ENCODE data around the gene TM7SF3.
"Not testable (repeated sequence)": the region's sequence is repeated elsewhere in the genome, so short reads cannot be mapped to it uniquely, and the experiment has no call there.

TM7SF3 gene

GRCh38 chr12:27031531-27031930 is 17.3 kb upstream of the TM7SF3 start:
- peaks cover 38% of the 10 kb centered on the region for H3K36me3 Mint-ChIP-seq (ENCODE audit: low read depth)
- H3K4me3 Mint-ChIP-seq = no peak overlapping the region
- DNase-seq (ENCODE audit: low spot score) = no peak
- no peaks in the 10 kb centered on the region for H3K27me3 Mint-ChIP-seq (ENCODE audit: low read depth)
- no peak overlapping the region for H3K27ac Mint-ChIP-seq
- H3K4me1 Mint-ChIP-seq (ENCODE audit: low read depth) = no peaks in the 10 kb centered on the region
- H3K9me3 Mint-ChIP-seq = no peaks in the 10 kb centered on the region

- DNase-seq (ENCODE audit: low spot score) = no peak
- H3K9me3 Mint-ChIP-seq = no peaks in the 10 kb centered on the region
- H3K4me1 Mint-ChIP-seq (ENCODE audit: low read depth) = peaks cover 34% of the 10 kb centered on the region
- H3K27ac Mint-ChIP-seq = no peak overlapping the region
- H3K36me3 Mint-ChIP-seq (ENCODE audit: low read depth) = peaks cover 38% of the 10 kb centered on the region
- no peak overlapping the region for H3K4me3 Mint-ChIP-seq
- H3K27me3 Mint-ChIP-seq (ENCODE audit: low read depth) = peaks cover 2% of the 10 kb centered on the region
Measured at GRCh38 chr12:27026257-27026656, 12.1 kb upstream of the TM7SF3 start.

- Mint-ChIP-seq H3K36me3 (ENCODE audit: low read depth) (peaks cover 30% of the 10 kb centered on the region), H3K27me3 (ENCODE audit: low read depth) (peaks cover 2% of the 10 kb centered on the region), H3K27ac (no peak overlapping the region), H3K9me3 (no peaks in the 10 kb centered on the region), H3K4me1 (ENCODE audit: low read depth) (peaks cover 34% of the 10 kb centered on the region), H3K4me3 (no peak overlapping the region)
- DNase-seq (ENCODE audit: low spot score) = no peak
Measured at GRCh38 chr12:27025116-27025515, 10.9 kb upstream of the TM7SF3 start.

GRCh38 chr12:27024291-27024690 is 10.1 kb upstream of the TM7SF3 start:
- Mint-ChIP-seq H3K27me3 (ENCODE audit: low read depth) (peaks cover 2% of the 10 kb centered on the region), H3K4me1 (ENCODE audit: low read depth) (peaks cover 34% of the 10 kb centered on the region)

GRCh38 chr12:27020761-27021160 is 6.6 kb upstream of the TM7SF3 start:
- H3K4me3 Mint-ChIP-seq = no peak overlapping the region
- peaks cover 2% of the 10 kb centered on the region for H3K27me3 Mint-ChIP-seq (ENCODE audit: low read depth)
- no peak for DNase-seq (ENCODE audit: low spot score)
- H3K9me3 Mint-ChIP-seq = no peaks in the 10 kb centered on the region
- H3K36me3 Mint-ChIP-seq (ENCODE audit: low read depth) = peaks cover 6% of the 10 kb centered on the region
- H3K27ac Mint-ChIP-seq = no peak overlapping the region
- H3K4me1 Mint-ChIP-seq (ENCODE audit: low read depth) = peaks cover 39% of the 10 kb centered on the region

More at GRCh38 chr12:27024291-27024690, 10.1 kb upstream of the TM7SF3 start:
- H3K36me3 Mint-ChIP-seq (ENCODE audit: low read depth) = peaks cover 25% of the 10 kb centered on the region
- no peak for DNase-seq (ENCODE audit: low spot score)
- H3K27ac Mint-ChIP-seq = no peak overlapping the region
- no peaks in the 10 kb centered on the region for H3K9me3 Mint-ChIP-seq
- H3K4me3 Mint-ChIP-seq = peak overlapping the region; percentile 52

- Mint-ChIP-seq H3K4me1 (ENCODE audit: low read depth) (peaks cover 30% of the 10 kb centered on the region), H3K27me3 (ENCODE audit: low read depth) (peaks cover 2% of the 10 kb centered on the region), H3K9me3 (no peaks in the 10 kb centered on the region), H3K4me3 (no peak overlapping the region), H3K36me3 (ENCODE audit: low read depth) (peaks cover 5% of the 10 kb centered on the region), H3K27ac (no peak overlapping the region)
- no peak for DNase-seq (ENCODE audit: low spot score)
Measured at GRCh38 chr12:27018037-27018436, 3.9 kb upstream of the TM7SF3 start.

- not testable (repeated sequence) for H3K36me3 Mint-ChIP-seq (ENCODE audit: low read depth); H3K27me3 Mint-ChIP-seq (ENCODE audit: low read depth); H3K9me3 Mint-ChIP-seq; DNase-seq (ENCODE audit: low spot score); H3K4me3 Mint-ChIP-seq
- peak overlapping the region; percentile 47 for H3K27ac Mint-ChIP-seq
- peaks cover 31% of the 10 kb centered on the region for H3K4me1 Mint-ChIP-seq (ENCODE audit: low read depth)
Measured at GRCh38 chr12:27017163-27017823, 3.1 kb upstream of the TM7SF3 start.

- peak overlapping the region; percentile 95 for H3K27ac Mint-ChIP-seq
- H3K4me1 Mint-ChIP-seq (ENCODE audit: low read depth) = peaks cover 42% of the 10 kb centered on the region
- no peak for DNase-seq (ENCODE audit: low spot score)
- H3K4me3 Mint-ChIP-seq = peak overlapping the region; percentile 93
- peaks cover 9% of the 10 kb centered on the region for H3K36me3 Mint-ChIP-seq (ENCODE audit: low read depth)
- H3K9me3 Mint-ChIP-seq = no peaks in the 10 kb centered on the region
- no peaks in the 10 kb centered on the region for H3K27me3 Mint-ChIP-seq (ENCODE audit: low read depth)
Measured at GRCh38 chr12:27015730-27016076, 1.5 kb upstream of the TM7SF3 start.

- H3K9me3 Mint-ChIP-seq = no peaks in the 10 kb centered on the region
- no peaks in the 10 kb centered on the region for H3K27me3 Mint-ChIP-seq (ENCODE audit: low read depth)
- peaks cover 48% of the 10 kb centered on the region for H3K4me1 Mint-ChIP-seq (ENCODE audit: low read depth)
- H3K4me3 Mint-ChIP-seq = peak overlapping the region; percentile 93
- peaks cover 15% of the 10 kb centered on the region for H3K36me3 Mint-ChIP-seq (ENCODE audit: low read depth)
- H3K27ac Mint-ChIP-seq = peak overlapping the region; percentile 95
- no peak for DNase-seq (ENCODE audit: low spot score)
Measured at GRCh38 chr12:27014859-27015729, 910 bp upstream of the TM7SF3 start.

GRCh38 chr12:27013611-27014084 is 536 bp downstream of the TM7SF3 start:
- Mint-ChIP-seq H3K27me3 (ENCODE audit: low read depth) (no peaks in the 10 kb centered on the region), H3K4me3 (peak overlapping the region; percentile 93), H3K27ac (peak overlapping the region; percentile 95), H3K36me3 (ENCODE audit: low read depth) (peaks cover 19% of the 10 kb centered on the region), H3K9me3 (no peaks in the 10 kb centered on the region), H3K4me1 (ENCODE audit: low read depth) (peaks cover 55% of the 10 kb centered on the region)
- DNase-seq (ENCODE audit: low spot score) = no peak

- Mint-ChIP-seq H3K4me3 (peak overlapping the region; percentile 93), H3K4me1 (ENCODE audit: low read depth) (peaks cover 58% of the 10 kb centered on the region), H3K27me3 (ENCODE audit: low read depth) (no peaks in the 10 kb centered on the region), H3K36me3 (ENCODE audit: low read depth) (peaks cover 23% of the 10 kb centered on the region), H3K27ac (peak overlapping the region; percentile 22), H3K9me3 (no peaks in the 10 kb centered on the region)
- DNase-seq (ENCODE audit: low spot score) = no peak
Measured at GRCh38 chr12:27012982-27013255, 1.3 kb downstream of the TM7SF3 start.

- H3K27ac Mint-ChIP-seq = peak overlapping the region; percentile 47
- peak overlapping the region; percentile 93 for H3K4me3 Mint-ChIP-seq
- peaks cover 56% of the 10 kb centered on the region for H3K4me1 Mint-ChIP-seq (ENCODE audit: low read depth)
- no peak for DNase-seq (ENCODE audit: low spot score)
- peaks cover 23% of the 10 kb centered on the region for H3K36me3 Mint-ChIP-seq (ENCODE audit: low read depth)
- no peaks in the 10 kb centered on the region for H3K9me3 Mint-ChIP-seq
- H3K27me3 Mint-ChIP-seq (ENCODE audit: low read depth) = no peaks in the 10 kb centered on the region
Measured at GRCh38 chr12:27012239-27012981, 1.8 kb downstream of the TM7SF3 start.

- Mint-ChIP-seq H3K36me3 (ENCODE audit: low read depth) (peaks cover 26% of the 10 kb centered on the region), H3K27me3 (ENCODE audit: low read depth) (no peaks in the 10 kb centered on the region), H3K4me1 (ENCODE audit: low read depth) (peaks cover 48% of the 10 kb centered on the region)
Measured at GRCh38 chr12:27009881-27010301, 4.3 kb downstream of the TM7SF3 start.

GRCh38 chr12:27008081-27008480 is 6.1 kb downstream of the TM7SF3 start:
- Mint-ChIP-seq H3K27ac (no peak overlapping the region), H3K36me3 (ENCODE audit: low read depth) (peaks cover 26% of the 10 kb centered on the region), H3K4me1 (ENCODE audit: low read depth) (peaks cover 48% of the 10 kb centered on the region), H3K27me3 (ENCODE audit: low read depth) (no peaks in the 10 kb centered on the region), H3K9me3 (no peaks in the 10 kb centered on the region), H3K4me3 (no peak overlapping the region)
- DNase-seq (ENCODE audit: low spot score) = no peak

More at GRCh38 chr12:27009881-27010301, 4.3 kb downstream of the TM7SF3 start:
- no peak for DNase-seq (ENCODE audit: low spot score)
- Mint-ChIP-seq H3K9me3 (no peaks in the 10 kb centered on the region), H3K4me3 (peak overlapping the region; percentile 39), H3K27ac (peak overlapping the region; percentile 58)
